ENCODE results near the gene SLAMF9. TPM values are rescaled to one million over a fixed set of nuclear protein-coding genes. Genes with fewer than 3 reads are reported as not detected.

Gene SLAMF9
- polyA plus RNA-seq, 1 donor (not counting 4 experiments of a cell fraction or from before 2014, with no cell fraction given): 0.31 TPM

DNA sequence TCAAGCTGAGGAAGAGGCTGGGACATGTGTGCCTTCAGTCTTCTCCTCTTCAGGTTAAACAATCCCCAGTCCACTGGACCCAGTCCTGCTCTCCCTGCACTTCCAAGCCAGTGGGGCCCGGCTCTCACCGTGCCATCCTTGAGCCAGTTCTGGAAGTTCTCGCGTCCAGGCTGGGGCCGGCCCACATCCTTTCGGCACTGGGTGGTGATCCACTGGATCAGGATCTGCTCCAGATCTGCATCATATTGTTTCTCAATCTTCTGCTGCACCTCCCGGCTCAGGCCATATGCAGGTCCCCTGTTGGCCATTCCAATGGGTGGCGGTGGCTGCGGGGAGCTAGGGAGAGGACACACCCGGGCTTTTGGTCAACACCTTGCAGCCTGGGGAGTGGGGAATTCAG lies 33.8 kb downstream of the SLAMF9 start:
- H3K79me2 ChIP-seq (ENCODE audit: control insufficient read depth, insufficient read depth, low read length): peaks cover 58% of the 10 kb centered on the region
- H3K4me1 ChIP-seq (ENCODE audit: control insufficient read depth, extremely low read depth, insufficient read depth, low read length): peaks cover 72% of the 10 kb centered on the region
- no peak for DNase-seq (ENCODE audit: low read depth, low spot score)
- no peak overlapping the region for H2AFZ ChIP-seq (ENCODE audit: control insufficient read depth, low read length)
- TF ChIP-seq EZH2 (IDR thresholded peaks at IDR 0.05; ENCODE audit: low read length): no peak
- TF ChIP-seq, protein P1, sequence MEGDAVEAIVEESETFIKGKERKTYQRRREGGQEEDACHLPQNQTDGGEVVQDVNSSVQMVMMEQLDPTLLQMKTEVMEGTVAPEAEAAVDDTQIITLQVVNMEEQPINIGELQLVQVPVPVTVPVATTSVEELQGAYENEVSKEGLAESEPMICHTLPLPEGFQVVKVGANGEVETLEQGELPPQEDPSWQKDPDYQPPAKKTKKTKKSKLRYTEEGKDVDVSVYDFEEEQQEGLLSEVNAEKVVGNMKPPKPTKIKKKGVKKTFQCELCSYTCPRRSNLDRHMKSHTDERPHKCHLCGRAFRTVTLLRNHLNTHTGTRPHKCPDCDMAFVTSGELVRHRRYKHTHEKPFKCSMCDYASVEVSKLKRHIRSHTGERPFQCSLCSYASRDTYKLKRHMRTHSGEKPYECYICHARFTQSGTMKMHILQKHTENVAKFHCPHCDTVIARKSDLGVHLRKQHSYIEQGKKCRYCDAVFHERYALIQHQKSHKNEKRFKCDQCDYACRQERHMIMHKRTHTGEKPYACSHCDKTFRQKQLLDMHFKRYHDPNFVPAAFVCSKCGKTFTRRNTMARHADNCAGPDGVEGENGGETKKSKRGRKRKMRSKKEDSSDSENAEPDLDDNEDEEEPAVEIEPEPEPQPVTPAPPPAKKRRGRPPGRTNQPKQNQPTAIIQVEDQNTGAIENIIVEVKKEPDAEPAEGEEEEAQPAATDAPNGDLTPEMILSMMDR (optimal IDR thresholded peaks at IDR 0.05 in 1 of 3, IDR thresholded peaks at IDR 0.05 in 1 of 3, conservative IDR thresholded peaks at IDR 0.05 in 1 of 3; ENCODE audit: extremely low read depth in 1 of 3, insufficient read depth in 2 of 3, low read length in 3 of 3): no peak
- H3K9me1 ChIP-seq (ENCODE audit: control insufficient read depth, extremely low read depth, insufficient read depth, low read length): peaks cover 11% of the 10 kb centered on the region
- no peaks in the 10 kb centered on the region for H3K27me3 ChIP-seq (ENCODE audit: control insufficient read depth, extremely low read depth, insufficient read depth, low read length)
- H3K36me3 ChIP-seq (ENCODE audit: control insufficient read depth in 2 of 2, extremely low read depth in 1 of 2, insufficient read depth in 2 of 2, low read length in 2 of 2): peaks cover 35 to 38% of the 10 kb centered on the region in 2 experiments
- no peaks in the 10 kb centered on the region for H3K9me3 ChIP-seq (ENCODE audit: control insufficient read depth, low read depth, low read length)
- dilution Hi-C loops (cut with MboI; ENCODE audit: extremely low pct_ligation_motif_present, low sequenced_read_pairs): no loop called here
- H3K4me3 ChIP-seq (ENCODE audit: control insufficient read depth in 2 of 3, extremely low read depth in 1 of 3, insufficient read depth in 2 of 3, low read depth in 1 of 3, low read length in 3 of 3): no peak overlapping the region
- H3K27ac ChIP-seq (ENCODE audit: control insufficient read depth, insufficient read depth, low read length): no peak overlapping the region
- no peak overlapping the region for H3K9ac ChIP-seq (ENCODE audit: control insufficient read depth, extremely low read depth, insufficient read depth, low read length)
- H4K20me1 ChIP-seq (ENCODE audit: control insufficient read depth, extremely low read depth, insufficient read depth, low read length): peaks cover 28% of the 10 kb centered on the region
- no peak for FAIRE-seq
- H3K4me2 ChIP-seq (ENCODE audit: control insufficient read depth, extremely low read depth, insufficient read depth, low read depth, low read length): no peak overlapping the region

DNA sequence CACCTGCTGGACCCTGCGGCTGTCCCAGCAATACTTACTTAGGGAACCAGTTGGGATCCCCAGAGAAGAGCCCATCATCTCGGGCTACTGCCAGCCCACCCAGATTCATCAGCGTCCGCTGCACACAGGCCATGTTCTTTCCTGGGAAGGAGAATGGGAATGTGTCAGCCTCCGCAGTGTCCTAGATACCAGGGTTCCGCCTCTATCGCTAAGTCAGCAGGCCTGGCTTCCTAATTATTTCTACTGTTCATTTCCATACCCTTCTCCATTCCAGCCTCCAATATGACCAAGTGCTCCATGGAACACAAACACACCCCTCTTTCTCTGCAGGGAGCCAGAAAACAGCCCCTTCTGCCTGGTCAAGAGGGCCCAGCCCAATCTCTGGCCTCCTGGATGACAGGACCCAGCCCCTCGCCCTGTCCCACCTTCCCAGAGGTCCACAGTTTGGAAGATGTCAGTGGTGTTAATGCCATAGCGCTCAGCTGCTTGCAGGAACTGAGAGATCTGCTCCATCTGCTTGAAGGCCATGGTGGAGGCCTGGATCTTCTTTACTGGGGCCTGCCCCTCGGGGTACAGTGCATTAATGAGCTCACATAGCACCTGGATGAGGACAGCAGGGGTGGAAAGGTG lies 34.7 kb downstream of the SLAMF9 start:
- DNase-seq (ENCODE audit: low read depth, low spot score) (no peak), FAIRE-seq (no peak)
- H3K9ac ChIP-seq (ENCODE audit: control insufficient read depth, extremely low read depth, insufficient read depth, low read length): no peak overlapping the region
- no peaks in the 10 kb centered on the region for H3K27me3 ChIP-seq (ENCODE audit: control insufficient read depth, extremely low read depth, insufficient read depth, low read length)
- peaks cover 35 to 38% of the 10 kb centered on the region in 2 experiments for H3K36me3 ChIP-seq (ENCODE audit: control insufficient read depth in 2 of 2, extremely low read depth in 1 of 2, insufficient read depth in 2 of 2, low read length in 2 of 2)
- peaks cover 28% of the 10 kb centered on the region for H4K20me1 ChIP-seq (ENCODE audit: control insufficient read depth, extremely low read depth, insufficient read depth, low read length)
- H3K4me1 ChIP-seq (ENCODE audit: control insufficient read depth, extremely low read depth, insufficient read depth, low read length): peaks cover 78% of the 10 kb centered on the region
- H3K9me3 ChIP-seq (ENCODE audit: control insufficient read depth, low read depth, low read length): no peaks in the 10 kb centered on the region
- no peak overlapping the region for H2AFZ ChIP-seq (ENCODE audit: control insufficient read depth, low read length)
- no peak overlapping the region for H3K27ac ChIP-seq (ENCODE audit: control insufficient read depth, insufficient read depth, low read length)
- no peak for TF ChIP-seq EZH2 (IDR thresholded peaks at IDR 0.05; ENCODE audit: low read length)
- TF ChIP-seq, protein P1 (optimal IDR thresholded peaks at IDR 0.05 in 1 of 3, IDR thresholded peaks at IDR 0.05 in 1 of 3, conservative IDR thresholded peaks at IDR 0.05 in 1 of 3; ENCODE audit: extremely low read depth in 1 of 3, insufficient read depth in 2 of 3, low read length in 3 of 3): no peak
- peaks cover 53% of the 10 kb centered on the region for H3K79me2 ChIP-seq (ENCODE audit: control insufficient read depth, insufficient read depth, low read length)
- dilution Hi-C loops (cut with MboI; ENCODE audit: extremely low pct_ligation_motif_present, low sequenced_read_pairs): no loop called here
- no peak overlapping the region for H3K4me3 ChIP-seq (ENCODE audit: control insufficient read depth in 2 of 3, extremely low read depth in 1 of 3, insufficient read depth in 2 of 3, low read depth in 1 of 3, low read length in 3 of 3)
- H3K9me1 ChIP-seq (ENCODE audit: control insufficient read depth, extremely low read depth, insufficient read depth, low read length): peaks cover 11% of the 10 kb centered on the region
- no peak overlapping the region for H3K4me2 ChIP-seq (ENCODE audit: control insufficient read depth, extremely low read depth, insufficient read depth, low read depth, low read length)
